ENCODE results near the gene SMURF2.

The SMURF2 gene

GRCh38 chr17:64527914-64528313 lies 134.2 kb downstream of the SMURF2 start (continued):
- TF ChIP-seq PATZ1 (CRISPR knock-in tag; IDR thresholded peaks at IDR 0.05; ENCODE audit: borderline replicate concordance) (no peak), ESRRG (CRISPR knock-in tag; IDR thresholded peaks at IDR 0.05) (no peak), ZC3H10 (CRISPR knock-in tag; IDR thresholded peaks at IDR 0.05) (no peak), ARNTL (CRISPR knock-in tag; IDR thresholded peaks at IDR 0.05; ENCODE audit: borderline replicate concordance, low read depth) (no peak), ZNF8 (CRISPR knock-in tag; IDR thresholded peaks at IDR 0.05) (no peak), ZNF565 (CRISPR knock-in tag; conservative IDR thresholded peaks at IDR 0.05; ENCODE audit: low read depth) (no peak), CREB5 (CRISPR knock-in tag; IDR thresholded peaks at IDR 0.05; ENCODE audit: low read depth) (no peak), CSDC2 (CRISPR knock-in tag; IDR thresholded peaks at IDR 0.05) (no peak)

- TF ChIP-seq ZFP30 (CRISPR knock-in tag; IDR thresholded peaks at IDR 0.05) = no peak
- TF ChIP-seq ZC3H10 (CRISPR knock-in tag; IDR thresholded peaks at IDR 0.05) = no peak
- no peak for TF ChIP-seq SNAI2 (CRISPR knock-in tag; IDR thresholded peaks at IDR 0.05)
- no peak for TF ChIP-seq OSR1 (CRISPR knock-in tag; IDR thresholded peaks at IDR 0.05)
- TF ChIP-seq TCF4 (CRISPR knock-in tag; IDR thresholded peaks at IDR 0.05; ENCODE audit: borderline replicate concordance) = no peak
- no peak for TF ChIP-seq ZNF70 (CRISPR knock-in tag; IDR thresholded peaks at IDR 0.05)
- TF ChIP-seq ARNTL (CRISPR knock-in tag; IDR thresholded peaks at IDR 0.05; ENCODE audit: borderline replicate concordance, low read depth) = no peak
- TF ChIP-seq RARB (CRISPR knock-in tag; IDR thresholded peaks at IDR 0.05) = no peak
- no peak for TF ChIP-seq PPARA (CRISPR knock-in tag; IDR thresholded peaks at IDR 0.05; ENCODE audit: borderline replicate concordance)
- TF ChIP-seq TSHZ2 (CRISPR knock-in tag; IDR thresholded peaks at IDR 0.05) = no peak
- no peak for TF ChIP-seq BACH2 (CRISPR knock-in tag; IDR thresholded peaks at IDR 0.05; ENCODE audit: borderline replicate concordance)
- TF ChIP-seq CREB5 (CRISPR knock-in tag; IDR thresholded peaks at IDR 0.05; ENCODE audit: low read depth) = no peak
- no peak for ATAC-seq
Measured at GRCh38 chr17:64520359-64520758, 141.7 kb downstream of the SMURF2 start.

GRCh38 chr17:64519601-64520000 lies 142.5 kb downstream of the SMURF2 start:
- ATAC-seq = no peak
- TF ChIP-seq OSR1 (CRISPR knock-in tag; IDR thresholded peaks at IDR 0.05) = no peak
- no peak for TF ChIP-seq PPARA (CRISPR knock-in tag; IDR thresholded peaks at IDR 0.05; ENCODE audit: borderline replicate concordance)
- TF ChIP-seq TOX (CRISPR knock-in tag; IDR thresholded peaks at IDR 0.05; ENCODE audit: borderline replicate concordance) = no peak
- TF ChIP-seq ZNF70 (CRISPR knock-in tag; IDR thresholded peaks at IDR 0.05) = no peak
- TF ChIP-seq TCF4 (CRISPR knock-in tag; IDR thresholded peaks at IDR 0.05; ENCODE audit: borderline replicate concordance) = no peak
- TF ChIP-seq RARB (CRISPR knock-in tag; IDR thresholded peaks at IDR 0.05) = no peak
- TF ChIP-seq ESRRG (CRISPR knock-in tag; IDR thresholded peaks at IDR 0.05) = no peak
- TF ChIP-seq POU6F1 (CRISPR knock-in tag; IDR thresholded peaks at IDR 0.05; ENCODE audit: borderline replicate concordance, low read depth) = no peak
- TF ChIP-seq GLIS3 (CRISPR knock-in tag; IDR thresholded peaks at IDR 0.05) = no peak
- TF ChIP-seq ISL1 (CRISPR knock-in tag; IDR thresholded peaks at IDR 0.05) = no peak
- no peak for TF ChIP-seq ZC3H10 (CRISPR knock-in tag; IDR thresholded peaks at IDR 0.05)
- no peak for TF ChIP-seq ZFP30 (CRISPR knock-in tag; IDR thresholded peaks at IDR 0.05)
- no peak for TF ChIP-seq SNAI2 (CRISPR knock-in tag; IDR thresholded peaks at IDR 0.05)
- no peak for TF ChIP-seq TSHZ2 (CRISPR knock-in tag; IDR thresholded peaks at IDR 0.05)
- TF ChIP-seq PATZ1 (CRISPR knock-in tag; IDR thresholded peaks at IDR 0.05; ENCODE audit: borderline replicate concordance) = no peak
- no peak for TF ChIP-seq ZNF565 (CRISPR knock-in tag; conservative IDR thresholded peaks at IDR 0.05; ENCODE audit: low read depth)
- no peak for TF ChIP-seq ZFP3 (CRISPR knock-in tag; IDR thresholded peaks at IDR 0.05)
